HG03135 (cell line): Measurements from ENCODE around the gene ZBTB20.
A peak's percentile ranks its signal among the peaks of the same experiment; 100 is the strongest.
"Not testable (repeated sequence)": the region's sequence is repeated elsewhere in the genome, so short reads cannot be mapped to it uniquely, and the experiment has no call there.

Experiments
- ATAC-seq: cut with Tn5 transposase; IDR thresholded peaks from one replicate; pipeline ENCODE4 v1.9.1; 2021; ENCODE audit warnings: mild to moderate bottlenecking, moderate library complexity; ENCODE audit not compliant: unreplicated experiment

The ZBTB20 gene

GRCh38 chr3:114847564-114847963 lies 299.5 kb downstream of the ZBTB20 start:
- ATAC-seq = no peak

- no peak for ATAC-seq
Measured at GRCh38 chr3:114846779-114847178, 300.3 kb downstream of the ZBTB20 start.

GRCh38 chr3:114846252-114846651 lies 300.8 kb downstream of the ZBTB20 start:
- no peak for ATAC-seq

GRCh38 chr3:114841515-114841914 lies 305.6 kb downstream of the ZBTB20 start:
- no peak for ATAC-seq

- ATAC-seq = no peak
Measured at GRCh38 chr3:114839476-114839875, 307.6 kb downstream of the ZBTB20 start.

- ATAC-seq = no peak
Measured at GRCh38 chr3:114838025-114838424, 309.1 kb downstream of the ZBTB20 start.

GRCh38 chr3:114834175-114834940 lies 312.7 kb downstream of the ZBTB20 start:
- no peak for ATAC-seq

GRCh38 chr3:114831861-114832260 lies 315.2 kb downstream of the ZBTB20 start:
- no peak for ATAC-seq

- no peak for ATAC-seq
Measured at GRCh38 chr3:114830652-114831051, 316.4 kb downstream of the ZBTB20 start.

GRCh38 chr3:114829783-114830182 lies 317.3 kb downstream of the ZBTB20 start:
- ATAC-seq = no peak

- peak; percentile 66 for ATAC-seq
Measured at GRCh38 chr3:114827495-114827894, 319.6 kb downstream of the ZBTB20 start.

- ATAC-seq = no peak
Measured at GRCh38 chr3:114824014-114824413, 323.1 kb downstream of the ZBTB20 start.

GRCh38 chr3:114823061-114823460 lies 324.0 kb downstream of the ZBTB20 start:
- ATAC-seq = no peak

- no peak for ATAC-seq
Measured at GRCh38 chr3:114816052-114816451, 331.0 kb downstream of the ZBTB20 start.

- ATAC-seq = not testable (repeated sequence)
Measured at GRCh38 chr3:114812541-114813238, 334.4 kb downstream of the ZBTB20 start.

- peak; percentile 99 for ATAC-seq
Measured at GRCh38 chr3:114809668-114810413, 337.2 kb downstream of the ZBTB20 start.

- no peak for ATAC-seq
Measured at GRCh38 chr3:114804099-114804498, 343.0 kb downstream of the ZBTB20 start.

GRCh38 chr3:114803042-114803695 lies 343.9 kb downstream of the ZBTB20 start:
- no peak for ATAC-seq

GRCh38 chr3:114800272-114801031 lies 346.6 kb downstream of the ZBTB20 start:
- no peak for ATAC-seq

- ATAC-seq = no peak
Measured at GRCh38 chr3:114799816-114800215, 347.3 kb downstream of the ZBTB20 start.
